ENCODE data around the gene UST.
A peak's percentile ranks its signal among the peaks of the same experiment; 100 is the strongest.
"Not testable (repeated sequence)": the region's sequence is repeated elsewhere in the genome, so short reads cannot be mapped to it uniquely, and the experiment has no call there.

UST gene

GRCh38 chr6:148765898-148766808 is 19.3 kb downstream of the UST start:
- no peak for DNase-seq (ENCODE audit: low read depth in 2 of 2)

GRCh38 chr6:148768646-148769270 is 21.9 kb downstream of the UST start:
- DNase-seq (ENCODE audit: low read depth in 2 of 2) = no peak

- DNase-seq (ENCODE audit: low read depth in 2 of 2) = no peak
Measured at GRCh38 chr6:148769304-148769968, 22.6 kb downstream of the UST start.

DNA sequence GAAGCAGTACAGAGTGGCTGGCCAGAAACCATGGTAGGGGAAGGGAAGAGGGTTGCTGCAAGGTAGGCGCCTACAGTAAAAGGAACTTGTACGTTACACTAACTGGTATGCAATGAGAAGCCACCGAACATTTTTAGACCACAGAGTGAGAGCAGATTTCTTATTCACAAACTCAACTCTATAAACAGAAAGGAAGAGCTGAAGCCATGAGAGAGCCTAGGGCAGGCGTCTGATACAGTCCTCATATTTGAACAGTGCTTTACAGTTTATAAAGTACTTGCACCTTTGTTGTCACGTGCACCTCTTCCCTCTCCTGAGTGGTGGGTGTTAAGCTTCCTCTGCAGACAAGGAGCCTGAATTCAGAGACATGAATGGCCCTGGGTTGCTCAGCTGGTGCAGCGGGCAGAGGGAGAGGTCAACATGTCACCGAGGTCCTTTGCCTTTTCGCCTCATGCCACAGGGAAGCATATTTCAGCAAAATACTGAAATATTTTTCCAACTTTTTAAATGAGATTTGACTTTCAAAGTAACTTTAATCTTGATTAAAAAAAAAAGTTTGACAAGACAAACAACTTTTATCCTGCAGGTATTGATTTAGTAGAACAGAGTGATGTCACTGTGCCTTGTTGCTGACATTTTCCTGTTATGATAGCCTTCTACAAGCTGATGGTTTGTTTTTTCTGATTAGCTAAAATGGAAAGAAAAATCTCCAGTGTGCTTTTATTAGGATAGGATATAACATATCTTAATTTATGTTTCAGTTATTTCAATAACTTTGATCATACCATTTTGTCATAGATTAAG is 23.8 kb downstream of the UST start:
- DNase-seq (ENCODE audit: low read depth in 2 of 2) = no peak

GRCh38 chr6:148771212-148771601 is 24.4 kb downstream of the UST start:
- no peak for DNase-seq (ENCODE audit: low read depth in 2 of 2)

DNA sequence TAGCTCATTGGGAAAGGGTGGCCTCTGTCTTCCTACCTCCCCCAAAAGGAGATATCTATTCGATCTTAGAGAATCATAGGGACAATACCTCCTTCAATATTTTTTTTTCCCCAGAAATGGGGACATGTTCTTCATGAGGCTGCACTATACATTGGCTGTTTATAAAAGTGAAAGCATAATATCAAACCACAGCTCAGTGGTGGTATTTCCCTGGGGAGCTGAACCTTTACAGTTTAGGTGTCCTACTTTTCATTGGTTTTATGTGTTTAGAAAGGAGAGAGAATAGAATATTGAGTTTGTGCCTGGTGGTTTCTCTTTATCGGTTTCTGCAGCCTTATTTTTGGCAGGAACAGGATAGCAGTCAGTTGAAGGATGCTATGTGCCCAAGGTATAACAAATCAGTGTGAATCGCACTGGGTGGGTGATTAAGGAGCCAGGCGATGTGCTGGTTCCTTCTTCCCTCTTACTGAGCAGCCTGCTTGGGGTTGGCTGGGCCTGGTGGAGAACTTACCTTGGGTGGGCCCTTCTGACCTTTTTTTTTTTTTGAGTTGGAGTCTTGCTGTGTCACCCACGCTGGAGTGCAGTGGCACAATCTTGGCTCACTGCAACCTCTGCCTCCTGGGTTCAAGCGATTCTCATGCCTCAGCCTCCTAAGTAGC is 25.2 kb downstream of the UST start:
- DNase-seq (ENCODE audit: low read depth in 2 of 2) = no peak

DNA sequence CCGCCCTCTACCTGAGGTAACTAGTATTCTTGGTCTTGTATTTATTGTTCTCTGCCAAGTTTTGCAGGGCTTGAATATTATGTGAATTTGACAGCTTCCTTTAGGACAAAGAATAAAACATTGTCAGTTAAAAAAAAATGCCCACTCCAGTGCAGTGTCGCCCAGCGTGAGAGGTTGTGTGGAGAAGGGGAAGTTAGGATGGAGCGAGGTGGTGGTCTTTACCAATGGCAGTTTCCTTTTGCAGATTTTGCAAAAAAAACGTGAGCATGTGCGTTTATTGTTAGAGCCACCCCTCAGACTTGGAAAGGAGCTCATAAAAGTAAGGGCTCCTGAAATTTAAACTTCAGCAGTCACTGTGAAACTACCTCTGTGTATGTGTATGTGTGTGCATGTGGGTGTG is 28.3 kb downstream of the UST start:
- DNase-seq (ENCODE audit: low read depth in 2 of 2) = no peak

- peak; percentile 62 for DNase-seq (ENCODE audit: low read depth in 2 of 2)
Measured at GRCh38 chr6:148776321-148777308, 29.8 kb downstream of the UST start.

DNA sequence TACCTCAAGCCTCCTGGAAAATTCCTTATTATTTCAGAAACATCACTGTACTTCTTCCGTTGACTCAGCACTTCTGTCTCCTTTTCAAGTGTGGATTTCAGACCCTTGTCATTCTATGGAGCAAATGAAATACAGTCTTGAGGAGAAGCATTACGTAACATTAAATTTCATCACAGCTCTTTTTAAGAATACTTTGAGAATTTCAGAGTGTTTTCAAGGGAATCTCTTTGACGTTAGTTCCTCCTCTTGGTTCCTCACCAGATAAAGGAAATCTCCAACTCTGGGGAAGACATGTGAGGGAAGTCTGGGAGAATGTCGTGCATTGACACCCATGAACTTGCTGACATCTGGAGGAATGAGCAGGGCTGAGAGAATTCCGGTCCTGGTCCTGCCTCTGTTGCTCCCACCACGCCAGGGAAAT is 32.3 kb downstream of the UST start:
- no peak for DNase-seq (ENCODE audit: low read depth in 2 of 2)

DNA sequence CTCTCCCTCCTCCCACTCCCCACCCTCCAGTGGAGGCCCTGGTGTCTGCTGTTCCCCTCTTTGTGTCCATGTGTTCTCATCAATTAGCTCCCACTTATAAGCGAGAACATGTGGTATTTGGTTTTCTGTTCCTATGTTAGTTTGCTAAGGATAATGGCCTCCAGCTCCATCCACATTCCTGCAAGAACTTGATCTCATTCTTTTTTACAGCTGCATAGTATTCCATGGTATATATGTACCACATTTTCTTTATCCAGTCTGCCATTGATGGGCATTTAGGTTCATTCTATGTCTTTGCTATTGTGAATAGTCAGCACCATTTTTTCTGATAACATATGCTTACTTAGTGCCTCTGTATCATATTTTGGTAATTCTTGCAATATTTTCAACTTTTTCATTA is 33.6 kb downstream of the UST start:
- DNase-seq (ENCODE audit: low read depth in 2 of 2) = not testable (repeated sequence)

DNA sequence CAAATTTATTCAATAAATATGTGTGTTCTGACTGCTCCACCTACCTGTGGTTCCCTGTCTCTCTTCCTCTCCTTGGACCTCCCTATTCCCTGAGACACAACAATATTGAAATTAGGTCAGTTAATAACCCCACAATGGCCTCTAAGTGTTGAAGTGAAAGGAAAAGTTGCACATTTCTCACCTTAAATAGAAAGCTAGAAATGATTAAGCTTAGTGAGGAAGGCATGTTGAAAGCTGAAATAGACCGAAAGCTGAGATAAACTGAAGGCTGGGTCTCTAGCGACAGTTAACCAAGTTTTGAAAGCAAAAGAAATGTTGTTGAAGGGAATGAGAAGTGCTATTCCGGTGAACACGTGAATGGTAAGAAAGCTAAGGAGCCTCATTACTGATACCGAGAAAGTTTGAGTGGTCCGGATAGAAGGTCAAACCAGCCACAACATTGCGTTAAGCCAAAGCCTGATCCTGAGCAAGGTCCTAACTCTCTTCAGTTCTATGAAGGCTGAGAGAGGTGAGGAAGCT is 34.1 kb downstream of the UST start:
- no peak for DNase-seq (ENCODE audit: low read depth in 2 of 2)

DNA sequence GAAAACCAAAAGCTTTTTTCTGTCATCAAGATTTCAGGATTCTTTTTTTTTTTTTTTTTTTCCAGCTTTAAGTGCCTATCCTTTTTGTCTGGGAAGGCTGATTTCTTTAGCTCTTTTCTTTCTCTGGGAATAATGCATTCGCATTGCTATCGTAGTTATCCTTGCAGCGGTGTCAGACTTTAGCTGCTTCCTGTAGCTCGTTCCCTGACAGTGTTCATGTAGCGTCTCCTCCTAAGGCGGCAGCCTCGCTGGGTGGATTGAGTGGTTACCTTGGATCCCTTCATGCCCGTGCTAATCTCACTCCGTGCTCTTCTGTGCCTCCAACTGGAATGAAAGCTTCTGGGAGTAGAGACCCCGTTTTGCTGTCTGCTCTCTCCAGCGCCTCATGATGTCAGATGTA is 43.1 kb downstream of the UST start:
- DNase-seq (ENCODE audit: low read depth in 2 of 2) = no peak

- DNase-seq (ENCODE audit: low read depth in 2 of 2) = no peak
Measured at GRCh38 chr6:148790404-148790803, 43.6 kb downstream of the UST start.

DNA sequence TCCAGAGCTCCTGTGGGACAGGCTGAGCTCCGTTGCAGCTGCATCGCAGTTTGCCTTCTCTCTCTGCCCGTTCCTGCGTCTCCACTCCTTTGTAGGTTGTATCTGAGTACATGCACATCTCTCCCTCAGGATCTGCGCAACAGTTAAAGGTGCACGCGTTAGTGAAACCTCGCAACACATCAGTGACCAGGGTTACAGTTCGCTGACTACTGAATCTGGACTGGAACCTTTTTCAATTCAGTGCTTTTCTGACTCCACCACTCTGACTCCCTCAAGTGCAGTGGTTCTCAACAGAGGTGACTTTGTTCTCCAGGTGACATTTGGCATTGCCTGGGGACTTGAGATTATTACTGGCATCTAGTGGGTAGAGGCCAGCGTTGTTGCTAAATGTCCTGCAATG is 44.0 kb downstream of the UST start:
- DNase-seq (ENCODE audit: low read depth in 2 of 2) = no peak

DNA sequence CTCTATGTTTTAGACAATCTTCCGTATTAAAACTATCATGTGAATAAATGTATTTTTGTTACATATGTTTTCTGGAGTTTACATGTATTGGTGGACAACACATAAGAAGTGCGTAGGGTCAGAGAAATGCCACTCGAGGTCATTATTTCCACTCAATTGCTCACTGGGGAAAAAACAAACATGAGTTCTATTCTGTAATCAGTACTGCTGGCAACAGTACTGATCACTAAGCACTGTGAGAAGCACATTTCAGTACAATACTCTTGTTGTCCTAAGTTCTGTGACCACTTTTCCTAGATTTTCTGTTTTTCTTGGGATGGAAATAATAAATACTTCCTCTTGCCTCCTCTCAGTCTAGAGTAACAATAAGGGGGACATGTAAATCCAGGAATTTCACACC is 44.5 kb downstream of the UST start:
- DNase-seq (ENCODE audit: low read depth in 2 of 2) = no peak

DNA sequence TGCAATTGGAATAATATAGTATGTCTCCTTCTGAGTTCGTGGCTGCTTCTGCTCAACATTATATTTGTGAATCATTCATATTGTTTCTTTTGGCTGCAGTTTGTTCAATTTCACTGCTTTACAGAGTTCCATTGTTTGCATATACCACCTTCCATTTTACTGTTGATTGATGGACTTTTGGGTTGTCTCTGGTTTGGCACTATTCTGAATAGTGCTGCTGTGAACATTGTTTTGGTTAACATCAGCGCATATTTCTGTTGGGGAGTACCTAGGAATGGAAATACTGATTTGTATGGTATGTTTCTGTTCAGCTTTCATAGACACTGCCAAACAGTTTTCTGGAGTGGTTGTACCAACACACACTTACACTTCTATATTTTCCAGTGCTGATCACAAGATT is 46.9 kb downstream of the UST start:
- DNase-seq (ENCODE audit: low read depth in 2 of 2) = no peak

DNA sequence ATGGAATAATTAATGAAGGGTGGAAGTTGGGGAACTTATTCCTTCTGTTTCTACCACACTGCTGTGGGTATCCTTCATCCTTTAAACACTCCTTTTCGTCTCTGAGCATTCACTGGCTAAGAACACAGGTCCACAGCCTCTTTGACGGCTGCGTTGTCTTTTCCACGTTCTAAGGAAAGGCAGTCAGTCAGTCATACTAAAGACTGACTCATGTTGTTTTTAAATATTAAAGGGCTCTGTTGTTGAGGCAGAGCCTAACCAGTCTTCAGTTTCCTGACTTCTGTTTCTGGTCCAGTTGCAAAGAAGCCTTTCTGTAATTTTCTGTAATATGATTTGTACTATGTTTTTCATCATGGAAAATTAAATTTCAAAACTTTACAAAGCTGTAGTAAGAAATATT is 48.0 kb downstream of the UST start:
- no peak for DNase-seq (ENCODE audit: low read depth in 2 of 2)

- DNase-seq (ENCODE audit: low read depth in 2 of 2) = no peak
Measured at GRCh38 chr6:148795563-148795962, 48.7 kb downstream of the UST start.

- DNase-seq (ENCODE audit: low read depth in 2 of 2) = no peak
Measured at GRCh38 chr6:148799647-148800046, 52.8 kb downstream of the UST start.

DNA sequence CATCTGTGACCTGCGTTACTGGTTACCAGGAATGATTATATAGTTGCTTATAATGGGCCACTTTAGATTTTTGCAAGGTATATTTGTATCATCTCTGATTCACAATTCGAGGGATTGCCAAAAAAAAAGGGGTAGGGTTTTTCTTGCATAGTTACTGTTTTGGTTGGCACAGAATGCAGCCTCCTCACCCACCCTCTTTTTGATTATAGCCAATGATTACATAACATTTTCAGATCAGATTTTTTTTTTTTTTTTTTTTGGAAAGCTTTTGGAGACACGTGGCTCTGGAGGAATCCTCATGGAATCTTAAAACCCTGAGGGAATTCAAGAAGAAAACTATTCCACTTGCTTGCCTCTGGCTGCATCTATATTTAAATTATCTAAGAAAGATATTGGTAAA is 53.7 kb downstream of the UST start:
- DNase-seq (ENCODE audit: low read depth in 2 of 2) = peak; percentile 25 to 45

All from fibroblast of skin of left biceps (primary cell).